Duodenal mucosa (tissue), 2 donors: ENCODE data around the gene NPAS3.

ENCODE experiments used
- H3K27ac ChIP-seq: one replicate; pipeline ENCODE4 v1.7.0; 2013; ENCODE audit warnings: low read depth, low read length
- H3K27me3 ChIP-seq, 2 donors: one replicate each; pipeline ENCODE4 v1.7.0; 2013; ENCODE audit warnings: low read length in 2 of 2, control low read depth in 1 of 2; ENCODE audit not compliant: insufficient read depth in 2 of 2, control insufficient read depth in 1 of 2
- H3K36me3 ChIP-seq, 2 donors: one replicate each; pipeline ENCODE4 v1.7.0; 2013; ENCODE audit warnings: low read length in 2 of 2, control low read depth in 1 of 2; ENCODE audit not compliant: insufficient read depth in 2 of 2, control insufficient read depth in 1 of 2
- H3K4me1 ChIP-seq, 2 donors: one replicate each; pipeline ENCODE4 v1.7.0; 2013; ENCODE audit warnings: low read length in 2 of 2, control low read depth in 1 of 2; ENCODE audit not compliant: insufficient read depth in 2 of 2, control insufficient read depth in 1 of 2
- H3K4me3 ChIP-seq, 2 donors: one replicate each; pipeline ENCODE4 v1.7.0; 2013; ENCODE audit warnings: low read length in 2 of 2, low read depth in 1 of 2
- H3K9ac ChIP-seq, 2 donors: one replicate each; pipeline ENCODE4 v1.7.0; 2013; ENCODE audit warnings: low read length in 2 of 2, low read depth in 1 of 2
- H3K9me3 ChIP-seq, 2 donors: one replicate each; pipeline ENCODE4 v1.7.0; 2013; ENCODE audit warnings: low read length in 2 of 2, control low read depth in 1 of 2; ENCODE audit not compliant: control insufficient read depth in 1 of 2

The NPAS3 gene

GRCh38 chr14:33375786-33376185 is 437.1 kb downstream of the NPAS3 start:
- Histone ChIP-seq H3K36me3 (no peaks in the 10 kb centered on the region), H3K9me3 (no peaks in the 10 kb centered on the region), H3K4me3 (no peak overlapping the region), H3K27me3 (no peaks in the 10 kb centered on the region), H3K27ac (no peak overlapping the region), H3K9ac (no peak overlapping the region), H3K4me1 (no peaks in the 10 kb centered on the region)

- H3K4me1 ChIP-seq = no peaks in the 10 kb centered on the region
- no peak overlapping the region for H3K27ac ChIP-seq
- H3K4me3 ChIP-seq = no peak overlapping the region
- no peaks in the 10 kb centered on the region for H3K36me3 ChIP-seq
- H3K9me3 ChIP-seq = no peaks in the 10 kb centered on the region
- no peaks in the 10 kb centered on the region for H3K27me3 ChIP-seq
- H3K9ac ChIP-seq = no peak overlapping the region
Observed at GRCh38 chr14:33376510-33376909, 437.8 kb downstream of the NPAS3 start.

GRCh38 chr14:33377596-33378390 is 439.1 kb downstream of the NPAS3 start:
- Histone ChIP-seq H3K36me3 (no peaks in the 10 kb centered on the region), H3K27ac (no peak overlapping the region), H3K4me1 (no peaks in the 10 kb centered on the region), H3K4me3 (no peak overlapping the region), H3K9me3 (no peaks in the 10 kb centered on the region), H3K27me3 (no peaks in the 10 kb centered on the region), H3K9ac (no peak overlapping the region)

- Histone ChIP-seq H3K9ac (no peak overlapping the region), H3K4me1 (no peaks in the 10 kb centered on the region), H3K4me3 (no peak overlapping the region), H3K27me3 (no peaks in the 10 kb centered on the region), H3K27ac (no peak overlapping the region), H3K36me3 (no peaks in the 10 kb centered on the region), H3K9me3 (no peaks in the 10 kb centered on the region)
Observed at GRCh38 chr14:33381717-33382116, 443.0 kb downstream of the NPAS3 start.

GRCh38 chr14:33386140-33386539 is 447.5 kb downstream of the NPAS3 start:
- H3K36me3 ChIP-seq = no peaks in the 10 kb centered on the region

GRCh38 chr14:33386781-33387180 is 448.1 kb downstream of the NPAS3 start:
- Histone ChIP-seq H3K27me3 (no peaks in the 10 kb centered on the region), H3K27ac (no peak overlapping the region), H3K9ac (no peak overlapping the region), H3K4me3 (no peak overlapping the region), H3K36me3 (no peaks in the 10 kb centered on the region), H3K9me3 (no peaks in the 10 kb centered on the region), H3K4me1 (no peaks in the 10 kb centered on the region)

More at GRCh38 chr14:33386140-33386539, 447.5 kb downstream of the NPAS3 start:
- H3K9me3 ChIP-seq = no peaks in the 10 kb centered on the region
- H3K27me3 ChIP-seq = no peaks in the 10 kb centered on the region
- H3K4me1 ChIP-seq = no peaks in the 10 kb centered on the region
- no peak overlapping the region for H3K27ac ChIP-seq
- H3K4me3 ChIP-seq = no peak overlapping the region
- H3K9ac ChIP-seq = no peak overlapping the region

GRCh38 chr14:33390335-33390734 is 451.7 kb downstream of the NPAS3 start:
- Histone ChIP-seq H3K4me3 (no peak overlapping the region), H3K27me3 (no peaks in the 10 kb centered on the region), H3K9me3 (no peaks in the 10 kb centered on the region), H3K9ac (no peak overlapping the region), H3K36me3 (no peaks in the 10 kb centered on the region), H3K4me1 (no peaks in the 10 kb centered on the region), H3K27ac (no peak overlapping the region)

- Histone ChIP-seq H3K4me3 (no peak overlapping the region), H3K4me1 (no peaks in the 10 kb centered on the region), H3K27ac (no peak overlapping the region), H3K9me3 (no peaks in the 10 kb centered on the region), H3K36me3 (no peaks in the 10 kb centered on the region), H3K9ac (no peak overlapping the region), H3K27me3 (no peaks in the 10 kb centered on the region)
Observed at GRCh38 chr14:33393231-33393894, 454.7 kb downstream of the NPAS3 start.

GRCh38 chr14:33393895-33394368 is 455.3 kb downstream of the NPAS3 start:
- no peak overlapping the region for H3K4me3 ChIP-seq
- H3K36me3 ChIP-seq = no peaks in the 10 kb centered on the region
- no peaks in the 10 kb centered on the region for H3K4me1 ChIP-seq
- H3K9ac ChIP-seq = no peak overlapping the region
- no peaks in the 10 kb centered on the region for H3K27me3 ChIP-seq
- no peaks in the 10 kb centered on the region for H3K9me3 ChIP-seq
- H3K27ac ChIP-seq = no peak overlapping the region

- Histone ChIP-seq H3K9ac (no peak overlapping the region), H3K9me3 (no peaks in the 10 kb centered on the region), H3K27me3 (no peaks in the 10 kb centered on the region), H3K36me3 (no peaks in the 10 kb centered on the region), H3K27ac (no peak overlapping the region), H3K4me3 (no peak overlapping the region), H3K4me1 (no peaks in the 10 kb centered on the region)
Observed at GRCh38 chr14:33401311-33401710, 462.6 kb downstream of the NPAS3 start.
